ENCODE measurements around the gene SMCO3. TPM values are rescaled to one million over a fixed set of nuclear protein-coding genes. Genes with fewer than 3 reads are reported as not detected.

SMCO3 gene
- total and polyA plus RNA-seq, 2 of the 13 experiments (the other 11 are each of a cell fraction or from before 2014, with no cell fraction given): 0.29 to 0.42 TPM

DNA sequence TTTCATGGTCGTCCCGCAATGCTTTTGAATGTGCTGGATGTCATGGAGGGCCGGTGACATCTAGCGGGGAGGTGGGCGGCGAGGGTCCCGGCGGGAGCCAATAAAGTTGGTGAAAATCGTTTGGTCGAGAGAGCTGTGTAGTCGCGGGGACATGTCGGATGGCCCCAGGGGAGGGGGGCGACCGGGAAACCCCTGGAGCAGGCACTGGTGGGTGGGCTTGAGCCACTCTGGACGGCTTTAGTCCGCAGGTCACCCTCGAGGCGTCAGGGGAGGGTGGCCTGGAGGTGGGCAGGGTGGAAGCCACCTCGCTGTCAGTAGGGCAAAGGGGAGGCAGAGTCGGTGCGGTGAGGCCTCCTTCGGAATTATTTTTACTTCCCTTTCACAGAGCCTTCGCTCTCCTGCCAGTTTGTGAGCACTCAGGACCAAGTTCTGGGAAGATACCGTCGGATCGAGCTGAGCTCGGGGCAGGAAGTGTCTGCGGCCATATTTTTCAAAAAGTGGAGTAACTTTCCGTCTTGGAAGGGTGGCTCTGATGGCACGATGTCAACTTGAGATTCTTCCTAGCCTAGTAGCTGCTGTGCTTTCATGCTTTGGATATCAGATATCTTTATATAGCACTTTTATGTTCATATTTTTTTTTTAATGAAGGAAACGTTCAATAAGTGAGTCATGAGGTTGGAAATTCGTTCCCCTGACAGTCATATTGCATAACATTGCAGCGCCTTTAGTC lies 38.9 kb downstream of the SMCO3 start (continued):
- TF ChIP-seq, protein P1, sequence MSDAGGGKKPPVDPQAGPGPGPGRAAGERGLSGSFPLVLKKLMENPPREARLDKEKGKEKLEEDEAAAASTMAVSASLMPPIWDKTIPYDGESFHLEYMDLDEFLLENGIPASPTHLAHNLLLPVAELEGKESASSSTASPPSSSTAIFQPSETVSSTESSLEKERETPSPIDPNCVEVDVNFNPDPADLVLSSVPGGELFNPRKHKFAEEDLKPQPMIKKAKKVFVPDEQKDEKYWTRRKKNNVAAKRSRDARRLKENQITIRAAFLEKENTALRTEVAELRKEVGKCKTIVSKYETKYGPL (CRISPR knock-in tag; IDR thresholded peaks at IDR 0.05): peak; percentile 32; the same call in 1 of the 2 replicates
- TF ChIP-seq HIC2 (CRISPR knock-in tag; IDR thresholded peaks at IDR 0.05; ENCODE audit: low read depth) (no peak), MAF1 (CRISPR knock-in tag; IDR thresholded peaks at IDR 0.05; ENCODE audit: borderline replicate concordance) (no peak), ZNF775 (CRISPR knock-in tag; IDR thresholded peaks at IDR 0.05; ENCODE audit: borderline replicate concordance) (no peak), SUZ12 (IDR thresholded peaks at IDR 0.05; ENCODE audit: low read depth, low read length) (no peak), POLR2A (IDR thresholded peaks at IDR 0.05; ENCODE audit: insufficient read depth in 1 of 2, low read depth in 2 of 2, low read length in 2 of 2) (peak in 1 of 2 experiments; percentile 26; a peak in 1 of 4 replicates), ZNF703 (CRISPR knock-in tag; IDR thresholded peaks at IDR 0.05; ENCODE audit: borderline replicate concordance) (no peak), ZIK1 (CRISPR knock-in tag; IDR thresholded peaks at IDR 0.05; ENCODE audit: borderline replicate concordance, low read depth) (no peak), ZBTB7B (CRISPR knock-in tag; IDR thresholded peaks at IDR 0.05) (no peak), ZC3H13 (CRISPR knock-in tag; IDR thresholded peaks at IDR 0.05) (no peak; the same call in 1 of the 2 replicates), ZNF770 (CRISPR knock-in tag; IDR thresholded peaks at IDR 0.05) (0 out of 2 replicates have a peak, but pooled peaks have one; percentile 11), HMG20B (CRISPR knock-in tag; conservative IDR thresholded peaks at IDR 0.05) (no peak), CEBPB (IDR thresholded peaks at IDR 0.05; ENCODE audit: borderline replicate concordance, low read depth, low read length) (peak; percentile 46), ZNF777 (CRISPR knock-in tag; IDR thresholded peaks at IDR 0.05) (peak; percentile 61), RXRB (CRISPR knock-in tag; IDR thresholded peaks at IDR 0.05; ENCODE audit: borderline replicate concordance) (0 out of 2 replicates have a peak, but pooled peaks have one; percentile 13), ZNF567 (CRISPR knock-in tag; IDR thresholded peaks at IDR 0.05; ENCODE audit: borderline replicate concordance) (no peak), RAD21 (CRISPR knock-in tag; IDR thresholded peaks at IDR 0.05) (no peak)
- TF ChIP-seq, protein P2, sequence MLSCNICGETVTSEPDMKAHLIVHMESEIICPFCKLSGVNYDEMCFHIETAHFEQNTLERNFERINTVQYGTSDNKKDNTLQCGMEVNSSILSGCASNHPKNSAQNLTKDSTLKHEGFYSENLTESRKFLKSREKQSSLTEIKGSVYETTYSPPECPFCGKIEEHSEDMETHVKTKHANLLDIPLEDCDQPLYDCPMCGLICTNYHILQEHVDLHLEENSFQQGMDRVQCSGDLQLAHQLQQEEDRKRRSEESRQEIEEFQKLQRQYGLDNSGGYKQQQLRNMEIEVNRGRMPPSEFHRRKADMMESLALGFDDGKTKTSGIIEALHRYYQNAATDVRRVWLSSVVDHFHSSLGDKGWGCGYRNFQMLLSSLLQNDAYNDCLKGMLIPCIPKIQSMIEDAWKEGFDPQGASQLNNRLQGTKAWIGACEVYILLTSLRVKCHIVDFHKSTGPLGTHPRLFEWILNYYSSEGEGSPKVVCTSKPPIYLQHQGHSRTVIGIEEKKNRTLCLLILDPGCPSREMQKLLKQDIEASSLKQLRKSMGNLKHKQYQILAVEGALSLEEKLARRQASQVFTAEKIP (CRISPR knock-in tag; IDR thresholded peaks at IDR 0.05; ENCODE audit: borderline replicate concordance): no peak
- TF ChIP-seq, protein P3, sequence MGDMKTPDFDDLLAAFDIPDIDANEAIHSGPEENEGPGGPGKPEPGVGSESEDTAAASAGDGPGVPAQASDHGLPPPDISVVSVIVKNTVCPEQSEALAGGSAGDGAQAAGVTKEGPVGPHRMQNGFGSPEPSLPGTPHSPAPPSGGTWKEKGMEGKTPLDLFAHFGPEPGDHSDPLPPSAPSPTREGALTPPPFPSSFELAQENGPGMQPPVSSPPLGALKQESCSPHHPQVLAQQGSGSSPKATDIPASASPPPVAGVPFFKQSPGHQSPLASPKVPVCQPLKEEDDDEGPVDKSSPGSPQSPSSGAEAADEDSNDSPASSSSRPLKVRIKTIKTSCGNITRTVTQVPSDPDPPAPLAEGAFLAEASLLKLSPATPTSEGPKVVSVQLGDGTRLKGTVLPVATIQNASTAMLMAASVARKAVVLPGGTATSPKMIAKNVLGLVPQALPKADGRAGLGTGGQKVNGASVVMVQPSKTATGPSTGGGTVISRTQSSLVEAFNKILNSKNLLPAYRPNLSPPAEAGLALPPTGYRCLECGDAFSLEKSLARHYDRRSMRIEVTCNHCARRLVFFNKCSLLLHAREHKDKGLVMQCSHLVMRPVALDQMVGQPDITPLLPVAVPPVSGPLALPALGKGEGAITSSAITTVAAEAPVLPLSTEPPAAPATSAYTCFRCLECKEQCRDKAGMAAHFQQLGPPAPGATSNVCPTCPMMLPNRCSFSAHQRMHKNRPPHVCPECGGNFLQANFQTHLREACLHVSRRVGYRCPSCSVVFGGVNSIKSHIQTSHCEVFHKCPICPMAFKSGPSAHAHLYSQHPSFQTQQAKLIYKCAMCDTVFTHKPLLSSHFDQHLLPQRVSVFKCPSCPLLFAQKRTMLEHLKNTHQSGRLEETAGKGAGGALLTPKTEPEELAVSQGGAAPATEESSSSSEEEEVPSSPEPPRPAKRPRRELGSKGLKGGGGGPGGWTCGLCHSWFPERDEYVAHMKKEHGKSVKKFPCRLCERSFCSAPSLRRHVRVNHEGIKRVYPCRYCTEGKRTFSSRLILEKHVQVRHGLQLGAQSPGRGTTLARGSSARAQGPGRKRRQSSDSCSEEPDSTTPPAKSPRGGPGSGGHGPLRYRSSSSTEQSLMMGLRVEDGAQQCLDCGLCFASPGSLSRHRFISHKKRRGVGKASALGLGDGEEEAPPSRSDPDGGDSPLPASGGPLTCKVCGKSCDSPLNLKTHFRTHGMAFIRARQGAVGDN (CRISPR knock-in tag; IDR thresholded peaks at IDR 0.05): peak; percentile 44
